Measurements from ENCODE around the gene U2AF2.
A peak's percentile ranks its signal among the peaks of the same experiment; 100 is the strongest.

The U2AF2 gene

DNA sequence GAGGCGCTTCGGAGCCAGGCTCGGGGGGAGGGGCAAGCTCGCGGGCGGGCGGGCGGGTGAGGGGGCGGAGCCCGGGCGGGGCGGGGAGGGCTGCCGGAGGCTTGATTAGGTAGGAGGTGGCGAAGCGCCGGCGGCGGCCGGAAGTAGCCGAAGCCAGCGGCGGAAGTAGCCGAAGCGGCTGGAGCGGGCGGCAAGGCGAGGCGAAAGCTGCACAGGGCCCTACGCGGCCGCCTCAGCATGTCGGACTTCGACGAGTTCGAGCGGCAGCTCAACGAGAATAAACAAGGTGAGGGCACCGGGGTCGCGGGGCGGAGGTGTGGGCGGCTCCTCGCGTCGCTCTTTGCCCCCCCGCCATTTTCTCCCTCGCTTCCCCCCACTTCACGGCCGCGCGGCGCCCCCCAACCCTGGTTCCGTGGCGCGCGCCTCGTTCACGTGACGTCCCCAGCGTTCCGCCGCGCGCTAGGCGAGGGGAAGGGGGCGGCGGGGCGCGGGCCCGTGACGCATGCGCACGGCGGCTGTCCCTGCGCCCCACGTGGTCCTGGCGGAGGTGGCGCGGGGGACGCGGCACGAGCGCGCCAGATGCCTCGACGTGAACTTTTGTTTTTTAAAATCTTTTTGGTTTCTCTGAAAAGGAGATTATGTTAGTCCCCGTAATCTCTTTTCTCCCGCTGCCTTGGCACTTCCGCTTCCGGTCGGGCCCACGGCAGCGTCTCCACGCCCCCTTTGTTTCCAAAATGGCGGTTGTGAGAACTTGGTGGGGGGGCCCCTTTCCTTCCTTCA is at the start of gene U2AF2:
Gene U2AF2, plus strand, starts transcription at position 168 of the 780 bp plus-strand sequence. Its CDS starts 70 bp downstream, at position 238.
- H3K4me3 ChIP-seq (replicated peaks in 1 of 2; ENCODE audit: low read depth in 2 of 2, low read length in 2 of 2): peak within 1 kb of the TSS; percentile 90 to 95
- DNase-seq (ENCODE audit: low read depth in 2 of 2): peak; percentile 95 to 96
- TF ChIP-seq, protein P1, sequence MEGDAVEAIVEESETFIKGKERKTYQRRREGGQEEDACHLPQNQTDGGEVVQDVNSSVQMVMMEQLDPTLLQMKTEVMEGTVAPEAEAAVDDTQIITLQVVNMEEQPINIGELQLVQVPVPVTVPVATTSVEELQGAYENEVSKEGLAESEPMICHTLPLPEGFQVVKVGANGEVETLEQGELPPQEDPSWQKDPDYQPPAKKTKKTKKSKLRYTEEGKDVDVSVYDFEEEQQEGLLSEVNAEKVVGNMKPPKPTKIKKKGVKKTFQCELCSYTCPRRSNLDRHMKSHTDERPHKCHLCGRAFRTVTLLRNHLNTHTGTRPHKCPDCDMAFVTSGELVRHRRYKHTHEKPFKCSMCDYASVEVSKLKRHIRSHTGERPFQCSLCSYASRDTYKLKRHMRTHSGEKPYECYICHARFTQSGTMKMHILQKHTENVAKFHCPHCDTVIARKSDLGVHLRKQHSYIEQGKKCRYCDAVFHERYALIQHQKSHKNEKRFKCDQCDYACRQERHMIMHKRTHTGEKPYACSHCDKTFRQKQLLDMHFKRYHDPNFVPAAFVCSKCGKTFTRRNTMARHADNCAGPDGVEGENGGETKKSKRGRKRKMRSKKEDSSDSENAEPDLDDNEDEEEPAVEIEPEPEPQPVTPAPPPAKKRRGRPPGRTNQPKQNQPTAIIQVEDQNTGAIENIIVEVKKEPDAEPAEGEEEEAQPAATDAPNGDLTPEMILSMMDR (IDR thresholded peaks at IDR 0.05; ENCODE audit: low read depth, low read length): no peak

DNA sequence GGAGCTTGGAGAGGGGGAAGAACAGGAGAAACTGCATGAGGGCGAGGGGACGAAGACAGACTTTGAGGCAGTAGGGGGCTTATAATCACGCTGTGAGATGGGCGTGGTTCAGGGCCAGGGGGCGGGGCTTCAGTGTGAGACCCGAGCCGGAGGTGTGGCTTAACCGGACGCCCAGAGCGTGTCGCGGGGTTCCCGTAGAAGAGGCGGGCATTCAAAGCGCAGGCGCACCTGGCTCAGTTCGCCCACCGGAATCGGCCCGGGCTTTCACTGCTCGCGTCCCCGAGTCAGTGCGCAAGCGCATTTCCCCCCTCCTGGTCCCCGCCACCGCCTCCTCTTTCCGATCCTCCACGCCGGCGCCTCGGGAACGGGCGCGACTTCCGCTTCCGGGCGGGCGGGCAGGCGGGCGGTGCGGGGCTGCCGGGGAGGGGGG is 49.6 kb upstream of the U2AF2 start:
- TF ChIP-seq, protein P1 (IDR thresholded peaks at IDR 0.05; ENCODE audit: low read depth, low read length): no peak
- peak; percentile 98 for DNase-seq (ENCODE audit: low read depth in 2 of 2)
- H3K4me3 ChIP-seq (replicated peaks in 1 of 2; ENCODE audit: low read depth in 2 of 2, low read length in 2 of 2): peak overlapping the region; percentile 88 to 97

DNA sequence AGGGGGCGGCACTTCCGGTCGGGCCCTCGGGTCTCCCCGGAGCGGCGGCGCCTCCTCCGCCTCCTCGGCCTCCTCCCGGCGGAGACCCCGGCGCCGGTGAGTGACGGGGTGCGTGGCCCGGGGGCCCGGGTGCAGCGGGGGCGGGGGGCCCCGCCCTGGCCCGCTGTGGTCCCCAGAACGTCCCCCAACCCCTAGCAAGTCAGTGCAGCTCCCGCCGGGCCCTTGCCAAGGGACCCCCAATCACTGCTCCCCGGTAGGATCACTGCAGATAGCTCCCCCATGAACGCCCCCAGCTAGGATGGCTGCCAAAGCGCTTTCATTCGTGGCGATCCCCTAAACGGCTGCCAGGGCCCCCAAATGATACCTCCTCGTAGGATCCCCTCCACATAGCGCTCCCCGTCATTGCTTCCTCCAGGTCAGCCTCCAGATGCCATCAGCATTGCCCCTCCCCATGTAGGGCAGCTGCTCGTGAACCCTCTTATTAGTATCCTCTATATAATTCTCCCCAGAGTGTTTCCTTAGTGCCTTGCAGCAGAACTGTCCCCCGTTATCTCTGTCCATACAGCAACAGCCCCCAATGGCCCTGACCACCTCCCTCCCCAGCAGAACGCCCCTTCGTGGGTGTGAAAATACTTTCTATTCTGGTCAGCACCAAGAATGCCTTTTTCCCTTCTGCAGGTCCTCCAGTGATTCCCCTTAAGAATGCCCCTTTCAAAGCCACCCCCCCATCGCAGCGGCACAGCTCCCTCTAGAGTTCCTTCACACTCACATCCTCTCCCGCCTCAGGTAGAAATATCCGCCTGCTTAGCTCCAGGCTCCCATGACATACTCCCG is 49.0 kb upstream of the U2AF2 start, which contains the start of gene ZNF865:
Gene ZNF865, plus strand, starts transcription at position 11 of the 834 bp plus-strand sequence. CDS start 7,972 bp downstream, outside the sequence.
- TF ChIP-seq, protein P1 (IDR thresholded peaks at IDR 0.05; ENCODE audit: low read depth, low read length): peak; percentile 92

GRCh38 chr19:55606471-55606787 is 48.4 kb upstream of the U2AF2 start:
- DNase-seq (ENCODE audit: low read depth in 2 of 2): no peak
- H3K4me3 ChIP-seq (replicated peaks in 1 of 2; ENCODE audit: low read depth in 2 of 2, low read length in 2 of 2): peak overlapping the region; percentile 88 to 97
- TF ChIP-seq, protein P1 (IDR thresholded peaks at IDR 0.05; ENCODE audit: low read depth, low read length): no peak

More for the DNA sequence above, 49.0 kb upstream of the U2AF2 start, which contains the start of gene ZNF865:
- peak within 1 kb of the TSS; percentile 88 to 97 for H3K4me3 ChIP-seq (replicated peaks in 1 of 2; ENCODE audit: low read depth in 2 of 2, low read length in 2 of 2)
- DNase-seq (ENCODE audit: low read depth in 2 of 2): peak; percentile 91

GRCh38 chr19:55606817-55607216 is 48.0 kb upstream of the U2AF2 start:
- TF ChIP-seq, protein P1 (IDR thresholded peaks at IDR 0.05; ENCODE audit: low read depth, low read length): no peak
- H3K4me3 ChIP-seq (replicated peaks in 1 of 2; ENCODE audit: low read depth in 2 of 2, low read length in 2 of 2): peak overlapping the region; percentile 88 to 97
- DNase-seq (ENCODE audit: low read depth in 2 of 2): no peak

DNA sequence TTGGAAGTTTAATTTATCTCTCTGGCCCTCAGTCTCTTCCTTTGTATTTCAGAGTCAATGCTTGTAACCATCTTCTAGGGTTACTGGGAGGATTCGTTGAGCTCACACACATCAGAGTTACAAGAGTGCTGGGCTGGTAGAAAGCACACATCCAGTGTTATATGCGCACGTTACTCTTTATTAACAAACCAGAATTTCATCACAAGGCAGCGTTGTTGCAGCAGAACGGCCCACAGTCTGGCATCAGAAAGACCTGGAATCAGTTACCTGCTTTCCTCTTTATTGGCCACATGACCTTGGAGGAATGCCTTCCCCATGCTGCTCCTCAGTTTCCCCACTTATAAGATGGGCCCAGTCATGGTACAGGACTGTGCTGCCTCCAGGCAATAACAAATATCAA is 45.5 kb upstream of the U2AF2 start:
- DNase-seq (ENCODE audit: low read depth in 2 of 2): no peak
- TF ChIP-seq, protein P1 (IDR thresholded peaks at IDR 0.05; ENCODE audit: low read depth, low read length): no peak
- no peak overlapping the region for H3K4me3 ChIP-seq (replicated peaks in 1 of 2; ENCODE audit: low read depth in 2 of 2, low read length in 2 of 2)
